SK-N-SH treated with all-trans-retinoic acid at 6 μM for 48 hours (cell line): ENCODE data around the gene TMEM135.

Experiments
- ATAC-seq: fragments of 200-7000 bp; cut with Tn5 transposase; 3 replicates; pipeline ENCODE4 v1.9.1; 2020; ENCODE audit warnings: mild to moderate bottlenecking, moderate library complexity
- ARNTL ChIP-seq: fragments of 450-650 bp; formaldehyde crosslinking; IDR thresholded peaks from 2 replicates; pipeline ENCODE4 v1.5.0; 2020; ENCODE audit warnings: low read depth, mild to moderate bottlenecking, moderate library complexity, borderline replicate concordance
- BACH2 ChIP-seq: fragments of 250-450 bp; sonication (Bioruptor Pico); IDR thresholded peaks from 2 replicates; pipeline ENCODE4 v1.9.0; 2021; ENCODE audit warnings: mild to moderate bottlenecking, borderline replicate concordance
- CREB5 ChIP-seq: fragments of 250-450 bp; sonication (Bioruptor Pico); IDR thresholded peaks from 2 replicates; pipeline ENCODE4 v1.5.1; 2020; ENCODE audit warnings: low read depth, mild to moderate bottlenecking, moderate library complexity
- CSDC2 ChIP-seq: fragments of 250-450 bp; sonication (Bioruptor Pico); IDR thresholded peaks from 2 replicates; pipeline ENCODE4 v1.5.0; 2020; ENCODE audit warnings: mild to moderate bottlenecking, moderate library complexity
- ESRRG ChIP-seq: fragments of 250-450 bp; sonication (Bioruptor Pico); IDR thresholded peaks from 2 replicates; pipeline ENCODE4 v1.6.1; 2021; ENCODE audit warnings: mild to moderate bottlenecking
- GLIS3 ChIP-seq: fragments of 250-450 bp; sonication (Bioruptor Pico); IDR thresholded peaks from 2 replicates; pipeline ENCODE4 v1.5.0; 2020; ENCODE audit warnings: mild to moderate bottlenecking, moderate library complexity
- ISL1 ChIP-seq: fragments of 250-450 bp; sonication (Bioruptor Pico); IDR thresholded peaks from 2 replicates; pipeline ENCODE4 v2.1.2; 2022; ENCODE audit warnings: mild to moderate bottlenecking, moderate library complexity
- OSR1 ChIP-seq: fragments of 250-450 bp; sonication (Bioruptor Pico); IDR thresholded peaks from 2 replicates; pipeline ENCODE4 v1.8.0; 2022; ENCODE audit warnings: moderate library complexity, mild to moderate bottlenecking, inconsistent platforms
- PPARA ChIP-seq: fragments of 250-450 bp; sonication (Bioruptor Pico); IDR thresholded peaks from 2 replicates; pipeline ENCODE4 v1.5.0; 2020; ENCODE audit warnings: mild to moderate bottlenecking, borderline replicate concordance
- RARB ChIP-seq: fragments of 250-450 bp; sonication (Bioruptor Pico); IDR thresholded peaks from 2 replicates; pipeline ENCODE4 v1.8.0; 2021; ENCODE audit warnings: mild to moderate bottlenecking, moderate library complexity
- SNAI2 ChIP-seq: fragments of 250-450 bp; sonication (Bioruptor Pico); IDR thresholded peaks from 2 replicates; pipeline ENCODE4 v1.5.0; 2020; ENCODE audit warnings: mild to moderate bottlenecking, moderate library complexity
- TCF4 ChIP-seq: fragments of 250-450 bp; sonication (Bioruptor Pico); IDR thresholded peaks from 2 replicates; pipeline ENCODE4 v1.8.0; 2021; ENCODE audit warnings: mild to moderate bottlenecking, moderate library complexity, borderline replicate concordance
- TOX ChIP-seq: fragments of 250-450 bp; sonication (Bioruptor Pico); IDR thresholded peaks from 2 replicates; pipeline ENCODE4 v1.8.0; 2021; ENCODE audit warnings: mild to moderate bottlenecking, moderate library complexity, borderline replicate concordance
- TSHZ2 ChIP-seq: fragments of 250-450 bp; sonication (Bioruptor Pico); IDR thresholded peaks from 2 replicates; pipeline ENCODE4 v1.5.0; 2020; ENCODE audit warnings: mild to moderate bottlenecking, moderate library complexity
- ZC3H10 ChIP-seq: fragments of 250-450 bp; sonication (Bioruptor Pico); IDR thresholded peaks from 2 replicates; pipeline ENCODE4 v1.5.1; 2021; ENCODE audit warnings: mild to moderate bottlenecking, moderate library complexity
- ZFP3 ChIP-seq: fragments of 250-450 bp; sonication (Bioruptor Pico); IDR thresholded peaks from 2 replicates; pipeline ENCODE4 v1.5.0; 2020; ENCODE audit warnings: mild to moderate bottlenecking, moderate library complexity
- ZFP30 ChIP-seq: fragments of 450-650 bp; formaldehyde crosslinking; IDR thresholded peaks from 2 replicates; pipeline ENCODE4 v1.5.0; 2022; ENCODE audit warnings: mild to moderate bottlenecking, moderate library complexity
- ZNF70 ChIP-seq: fragments of 450-650 bp; formaldehyde crosslinking; IDR thresholded peaks from 2 replicates; pipeline ENCODE4 v1.5.0; 2020; ENCODE audit warnings: mild to moderate bottlenecking, moderate library complexity
- TF ChIP-seq, protein P1 (sequence below): fragments of 250-450 bp; sonication (Bioruptor Pico); IDR thresholded peaks from 2 replicates; pipeline ENCODE4 v1.8.0; 2020; ENCODE audit warnings: mild to moderate bottlenecking, moderate library complexity, borderline replicate concordance
- TF ChIP-seq, protein P2 (sequence below): fragments of 250-450 bp; sonication (Bioruptor Pico); IDR thresholded peaks from 2 replicates; pipeline ENCODE4 v1.8.0; 2021; ENCODE audit warnings: low read depth, mild to moderate bottlenecking, moderate library complexity, borderline replicate concordance
- TF ChIP-seq, protein P3 (sequence below): fragments of 250-450 bp; sonication (Bioruptor Pico); IDR thresholded peaks from 2 replicates; pipeline ENCODE4 v1.5.1; 2021; ENCODE audit warnings: mild to moderate bottlenecking, moderate library complexity

Gene TMEM135

DNA sequence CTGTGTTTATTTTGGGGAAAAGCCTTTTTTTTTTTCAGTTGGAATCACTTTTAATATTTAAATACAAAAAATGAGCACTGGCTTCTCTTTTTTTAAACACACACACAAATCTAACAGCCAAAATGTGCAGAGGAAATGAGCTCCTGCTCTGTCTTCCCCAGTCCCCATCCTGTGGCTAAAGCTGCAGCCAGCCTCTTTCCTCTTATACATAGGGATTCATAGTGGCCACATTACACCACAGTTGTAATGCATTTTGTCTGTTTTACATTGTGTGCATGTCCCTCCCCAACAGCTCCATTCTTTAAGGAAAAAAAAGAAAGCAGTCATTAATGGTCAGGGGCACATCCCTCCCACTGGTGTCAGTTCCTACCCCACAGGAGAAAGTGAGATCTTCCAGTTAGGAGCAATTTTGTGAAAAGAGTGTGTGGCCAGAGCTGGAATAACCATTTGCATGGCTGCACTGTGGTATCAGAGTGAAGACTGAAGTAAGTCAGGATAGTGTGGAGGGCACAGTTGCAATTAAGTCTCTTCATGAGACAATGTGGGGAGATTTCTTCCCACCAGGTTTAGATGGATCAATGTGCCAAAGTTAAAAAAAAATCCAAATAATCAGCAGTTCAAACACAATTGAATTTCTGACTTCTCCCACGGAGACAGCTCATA is 220.6 kb downstream of the TMEM135 start:
- no peak for ATAC-seq
- no peak for TF ChIP-seq TOX (CRISPR knock-in tag)
- no peak for TF ChIP-seq ZFP30
- TF ChIP-seq BACH2, result no peak
- no peak for TF ChIP-seq CSDC2 (CRISPR knock-in tag)
- TF ChIP-seq ZC3H10 (CRISPR knock-in tag), result no peak
- TF ChIP-seq, protein P1, sequence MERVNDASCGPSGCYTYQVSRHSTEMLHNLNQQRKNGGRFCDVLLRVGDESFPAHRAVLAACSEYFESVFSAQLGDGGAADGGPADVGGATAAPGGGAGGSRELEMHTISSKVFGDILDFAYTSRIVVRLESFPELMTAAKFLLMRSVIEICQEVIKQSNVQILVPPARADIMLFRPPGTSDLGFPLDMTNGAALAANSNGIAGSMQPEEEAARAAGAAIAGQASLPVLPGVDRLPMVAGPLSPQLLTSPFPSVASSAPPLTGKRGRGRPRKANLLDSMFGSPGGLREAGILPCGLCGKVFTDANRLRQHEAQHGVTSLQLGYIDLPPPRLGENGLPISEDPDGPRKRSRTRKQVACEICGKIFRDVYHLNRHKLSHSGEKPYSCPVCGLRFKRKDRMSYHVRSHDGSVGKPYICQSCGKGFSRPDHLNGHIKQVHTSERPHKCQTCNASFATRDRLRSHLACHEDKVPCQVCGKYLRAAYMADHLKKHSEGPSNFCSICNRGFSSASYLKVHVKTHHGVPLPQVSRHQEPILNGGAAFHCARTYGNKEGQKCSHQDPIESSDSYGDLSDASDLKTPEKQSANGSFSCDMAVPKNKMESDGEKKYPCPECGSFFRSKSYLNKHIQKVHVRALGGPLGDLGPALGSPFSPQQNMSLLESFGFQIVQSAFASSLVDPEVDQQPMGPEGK (CRISPR knock-in tag), result no peak
- TF ChIP-seq, protein P2, sequence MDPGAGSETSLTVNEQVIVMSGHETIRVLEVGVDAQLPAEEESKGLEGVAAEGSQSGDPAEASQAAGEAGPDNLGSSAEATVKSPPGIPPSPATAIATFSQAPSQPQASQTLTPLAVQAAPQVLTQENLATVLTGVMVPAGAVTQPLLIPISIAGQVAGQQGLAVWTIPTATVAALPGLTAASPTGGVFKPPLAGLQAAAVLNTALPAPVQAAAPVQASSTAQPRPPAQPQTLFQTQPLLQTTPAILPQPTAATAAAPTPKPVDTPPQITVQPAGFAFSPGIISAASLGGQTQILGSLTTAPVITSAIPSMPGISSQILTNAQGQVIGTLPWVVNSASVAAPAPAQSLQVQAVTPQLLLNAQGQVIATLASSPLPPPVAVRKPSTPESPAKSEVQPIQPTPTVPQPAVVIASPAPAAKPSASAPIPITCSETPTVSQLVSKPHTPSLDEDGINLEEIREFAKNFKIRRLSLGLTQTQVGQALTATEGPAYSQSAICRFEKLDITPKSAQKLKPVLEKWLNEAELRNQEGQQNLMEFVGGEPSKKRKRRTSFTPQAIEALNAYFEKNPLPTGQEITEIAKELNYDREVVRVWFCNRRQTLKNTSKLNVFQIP (CRISPR knock-in tag), result no peak
- TF ChIP-seq GLIS3 (CRISPR knock-in tag), result no peak
- no peak for TF ChIP-seq ESRRG (CRISPR knock-in tag)
- TF ChIP-seq, protein P3, sequence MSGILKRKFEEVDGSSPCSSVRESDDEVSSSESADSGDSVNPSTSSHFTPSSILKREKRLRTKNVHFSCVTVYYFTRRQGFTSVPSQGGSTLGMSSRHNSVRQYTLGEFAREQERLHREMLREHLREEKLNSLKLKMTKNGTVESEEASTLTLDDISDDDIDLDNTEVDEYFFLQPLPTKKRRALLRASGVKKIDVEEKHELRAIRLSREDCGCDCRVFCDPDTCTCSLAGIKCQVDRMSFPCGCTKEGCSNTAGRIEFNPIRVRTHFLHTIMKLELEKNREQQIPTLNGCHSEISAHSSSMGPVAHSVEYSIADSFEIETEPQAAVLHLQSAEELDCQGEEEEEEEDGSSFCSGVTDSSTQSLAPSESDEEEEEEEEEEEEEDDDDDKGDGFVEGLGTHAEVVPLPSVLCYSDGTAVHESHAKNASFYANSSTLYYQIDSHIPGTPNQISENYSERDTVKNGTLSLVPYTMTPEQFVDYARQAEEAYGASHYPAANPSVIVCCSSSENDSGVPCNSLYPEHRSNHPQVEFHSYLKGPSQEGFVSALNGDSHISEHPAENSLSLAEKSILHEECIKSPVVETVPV (CRISPR knock-in tag), result no peak
- TF ChIP-seq SNAI2 (CRISPR knock-in tag), result no peak
- TF ChIP-seq TSHZ2 (CRISPR knock-in tag), result no peak
- TF ChIP-seq ZNF70 (CRISPR knock-in tag), result no peak
- TF ChIP-seq PPARA (CRISPR knock-in tag), result no peak
- TF ChIP-seq ARNTL (CRISPR knock-in tag), result no peak
- no peak for TF ChIP-seq RARB
- TF ChIP-seq OSR1 (CRISPR knock-in tag), result no peak
- TF ChIP-seq CREB5 (CRISPR knock-in tag), result no peak

- TF ChIP-seq BACH2 (no peak), ZFP3 (CRISPR knock-in tag) (no peak), CSDC2 (CRISPR knock-in tag) (no peak), TCF4 (CRISPR knock-in tag) (no peak), ZC3H10 (CRISPR knock-in tag) (no peak), RARB (no peak), TOX (CRISPR knock-in tag) (no peak), ZNF70 (CRISPR knock-in tag) (no peak), ISL1 (CRISPR knock-in tag) (no peak), ZFP30 (no peak), CREB5 (CRISPR knock-in tag) (no peak)
- TF ChIP-seq, protein P1 (CRISPR knock-in tag), result no peak
- no peak for ATAC-seq
These were observed 222.0 kb downstream of the TMEM135 start for GRCh38 chr11:87259736-87260135.
